ENCODE measurements around the gene ELF5.

Gene ELF5

DNA sequence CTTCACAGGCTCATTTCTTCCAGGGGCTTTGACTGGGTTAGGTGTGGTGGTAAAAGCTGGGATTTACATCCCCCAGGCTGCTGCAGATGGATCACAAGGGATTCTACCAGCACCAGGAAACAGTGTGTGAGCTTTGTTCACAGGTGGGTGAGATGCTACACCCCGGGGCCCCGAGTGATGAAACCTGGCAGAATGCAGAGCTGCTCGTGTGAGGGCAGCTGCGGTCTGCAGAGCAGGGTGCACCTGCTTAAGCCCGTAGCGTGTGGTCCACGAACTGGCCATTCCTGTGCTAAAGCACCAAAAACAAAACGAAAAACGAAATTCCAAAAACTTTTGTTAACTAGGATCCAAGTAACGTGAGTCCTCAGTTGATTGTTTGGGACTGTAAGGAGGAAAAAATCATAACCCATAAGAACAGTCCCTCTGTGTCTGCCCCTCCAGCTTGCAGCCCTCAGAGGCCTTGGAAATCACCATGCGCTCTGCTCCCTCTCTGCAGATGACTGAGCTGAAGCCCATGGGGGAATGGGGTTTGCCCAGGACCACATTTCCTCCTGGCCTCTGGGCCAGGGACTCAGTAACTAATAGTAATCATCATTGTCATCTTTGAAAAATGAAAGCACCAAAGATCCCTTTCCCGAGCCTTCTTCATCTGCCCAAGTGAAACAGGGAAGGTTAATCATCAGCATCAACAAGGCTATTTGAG is 24.6 kb downstream of the ELF5 start:
- no peak for DNase-seq

DNA sequence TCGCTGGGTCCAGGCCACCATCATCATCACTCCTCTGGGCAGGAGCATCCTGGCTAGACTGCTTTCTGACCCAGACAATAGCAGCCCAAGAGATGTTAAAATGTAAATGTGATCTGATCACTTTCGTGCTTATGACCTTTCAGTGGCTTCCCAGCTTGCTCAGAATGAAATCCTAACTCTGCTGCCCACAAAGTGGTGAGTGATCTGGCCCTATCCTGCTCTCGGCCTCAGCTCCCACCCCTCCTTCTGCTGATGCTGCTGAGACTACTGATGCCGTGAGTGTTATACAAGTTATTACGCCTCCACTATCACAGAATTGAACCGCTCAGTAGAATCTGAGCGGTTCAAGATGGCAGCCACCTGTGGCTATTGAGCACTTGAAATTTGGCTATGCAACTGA is 26.2 kb downstream of the ELF5 start:
- DNase-seq, result peak in 1 of 2 experiments; percentile 6

DNA sequence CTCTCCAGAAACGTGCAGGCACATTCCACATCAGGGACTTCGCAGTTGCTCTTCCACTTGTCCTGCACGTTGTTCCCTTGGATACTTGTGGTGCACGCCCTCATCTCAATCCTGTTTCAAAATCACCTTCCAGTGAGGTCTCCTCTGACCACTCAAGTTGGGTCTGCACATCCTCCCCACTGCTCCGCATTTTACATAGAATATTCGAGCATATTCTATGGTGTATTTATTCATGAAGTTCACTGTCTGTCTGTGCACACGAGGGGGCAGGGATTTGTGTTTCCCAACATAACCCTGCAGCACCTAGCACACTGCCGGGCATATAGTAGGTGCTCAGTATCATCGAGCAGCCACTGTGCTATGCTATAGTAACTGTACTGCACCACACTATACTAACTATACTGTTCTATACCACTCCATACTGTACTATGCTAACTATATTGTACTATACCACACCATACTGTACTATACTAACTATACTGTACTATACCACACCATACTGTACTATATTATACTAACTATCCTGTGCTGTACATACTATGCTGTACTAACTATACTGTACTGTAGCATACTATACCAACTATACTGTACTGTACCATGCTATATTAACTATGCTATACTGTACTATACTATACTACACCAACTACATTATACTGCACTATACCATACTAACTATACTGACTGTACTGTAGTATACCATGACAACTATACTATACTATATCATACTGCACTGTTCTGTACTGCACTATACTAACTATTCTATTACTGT is 30.3 kb downstream of the ELF5 start:
- DNase-seq, result no peak

DNA sequence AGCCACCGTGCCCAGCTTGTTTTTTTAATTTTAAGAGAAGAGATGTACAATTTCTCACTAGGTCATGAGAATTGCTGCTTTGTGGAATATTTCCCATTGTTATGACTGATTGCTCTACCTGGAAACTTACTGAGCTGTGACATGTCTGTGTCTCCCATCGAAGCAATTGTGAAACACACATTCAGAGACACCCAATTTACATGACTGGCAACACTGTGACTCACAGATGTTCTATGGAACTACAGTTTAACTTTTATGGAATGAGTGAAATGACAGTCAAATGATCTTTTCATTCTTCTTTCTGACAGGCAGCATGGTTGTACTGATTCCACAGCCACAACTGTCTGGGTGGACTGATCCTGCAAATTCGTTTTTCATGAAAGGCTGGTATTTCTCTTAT is 32.3 kb downstream of the ELF5 start:
- DNase-seq, result no peak

DNA sequence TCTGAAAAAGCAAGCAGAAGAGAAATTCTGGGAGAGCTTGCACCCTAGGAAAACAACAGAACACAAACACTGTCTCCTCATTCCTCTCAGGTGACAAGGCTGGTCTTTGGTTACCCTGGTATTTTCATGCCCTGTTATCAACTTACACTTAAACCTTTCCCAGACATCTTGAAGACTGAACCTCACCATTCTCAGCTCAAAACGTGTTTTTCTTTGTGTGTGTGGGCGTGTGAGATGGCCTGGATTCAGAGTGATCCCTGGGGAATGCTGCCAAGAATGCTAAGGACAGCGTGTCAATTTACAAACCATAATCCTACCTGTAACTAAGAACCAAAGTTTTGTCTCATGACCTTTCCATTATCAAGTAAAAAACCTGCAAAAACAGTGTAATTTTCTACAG is 33.3 kb downstream of the ELF5 start:
- no peak for DNase-seq

DNA sequence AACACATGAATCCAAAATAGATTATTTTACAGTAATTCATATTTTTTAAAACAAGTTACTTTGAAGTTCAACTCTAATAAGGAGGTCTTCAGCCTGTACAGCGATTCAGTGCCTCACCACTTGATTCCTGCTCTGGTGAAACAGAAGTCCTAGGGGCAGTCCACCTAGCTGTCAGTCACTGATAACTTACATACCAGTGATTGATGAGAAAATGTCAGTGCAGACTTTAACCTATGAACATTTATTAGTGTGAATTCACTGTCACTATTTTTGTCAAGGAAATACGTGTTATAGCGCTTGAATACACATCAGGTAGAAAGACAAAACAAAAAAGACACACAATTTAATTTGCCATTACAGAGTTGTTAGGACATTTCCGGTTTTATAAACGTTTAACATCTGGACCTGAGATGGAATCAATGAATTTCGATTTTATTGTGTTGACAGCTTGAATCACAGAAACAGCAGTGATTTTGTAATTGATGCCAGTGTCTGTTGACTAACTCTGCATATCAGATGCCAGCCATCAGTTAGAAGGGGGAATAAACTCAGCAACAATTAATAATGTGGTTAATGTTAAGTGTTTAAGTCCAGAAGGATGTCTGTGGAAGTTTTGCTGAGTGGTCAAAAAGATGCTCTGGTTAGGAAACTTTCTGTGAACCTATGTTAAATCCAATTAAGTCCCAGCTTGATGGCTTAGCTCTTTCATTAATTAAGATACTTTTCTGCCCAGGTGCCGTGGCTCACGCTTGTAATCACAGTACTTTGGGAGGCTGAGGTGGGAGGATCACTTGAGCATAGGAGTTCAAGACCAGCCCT is 34.5 kb downstream of the ELF5 start:
- no peak for DNase-seq

DNA sequence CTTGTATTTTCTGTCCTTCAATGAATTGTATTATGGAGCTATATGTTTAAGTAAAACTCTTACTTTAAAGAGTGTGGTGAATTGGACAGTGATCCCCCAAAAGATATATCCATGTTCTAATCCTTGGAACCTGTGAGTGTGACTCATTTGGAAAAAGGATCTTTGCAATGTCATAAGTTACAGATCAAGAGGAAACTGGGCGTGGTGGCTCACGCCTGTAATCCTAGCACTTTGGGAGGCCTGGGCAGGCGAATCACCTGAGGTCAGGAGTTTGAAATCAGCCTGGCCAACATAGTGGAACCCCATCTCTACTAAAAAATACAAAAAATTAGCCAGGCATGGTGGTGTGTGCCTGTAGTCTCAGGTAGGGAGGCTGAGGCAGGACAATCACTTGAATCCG is 36.7 kb downstream of the ELF5 start:
- DNase-seq, result no peak

DNA sequence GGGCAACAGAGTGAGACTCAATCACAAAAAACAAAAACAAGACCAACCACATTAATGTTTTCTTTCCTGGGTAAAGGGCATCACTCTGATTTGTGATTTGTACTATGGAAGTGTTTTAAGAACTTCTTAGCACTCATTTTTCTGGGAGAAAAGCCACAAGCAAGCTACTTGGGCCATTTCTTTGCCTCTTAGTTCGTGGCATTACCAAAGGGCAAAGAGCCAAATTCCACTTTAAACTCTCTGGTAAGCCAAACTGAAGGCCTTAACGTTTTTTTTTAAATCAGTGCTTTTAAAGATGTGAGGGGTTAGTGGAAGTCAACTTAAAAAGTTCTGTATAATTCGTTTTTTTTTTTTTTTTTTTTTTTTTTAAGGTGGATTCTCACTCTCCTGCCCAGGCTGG is 37.9 kb downstream of the ELF5 start:
- no peak for DNase-seq

DNA sequence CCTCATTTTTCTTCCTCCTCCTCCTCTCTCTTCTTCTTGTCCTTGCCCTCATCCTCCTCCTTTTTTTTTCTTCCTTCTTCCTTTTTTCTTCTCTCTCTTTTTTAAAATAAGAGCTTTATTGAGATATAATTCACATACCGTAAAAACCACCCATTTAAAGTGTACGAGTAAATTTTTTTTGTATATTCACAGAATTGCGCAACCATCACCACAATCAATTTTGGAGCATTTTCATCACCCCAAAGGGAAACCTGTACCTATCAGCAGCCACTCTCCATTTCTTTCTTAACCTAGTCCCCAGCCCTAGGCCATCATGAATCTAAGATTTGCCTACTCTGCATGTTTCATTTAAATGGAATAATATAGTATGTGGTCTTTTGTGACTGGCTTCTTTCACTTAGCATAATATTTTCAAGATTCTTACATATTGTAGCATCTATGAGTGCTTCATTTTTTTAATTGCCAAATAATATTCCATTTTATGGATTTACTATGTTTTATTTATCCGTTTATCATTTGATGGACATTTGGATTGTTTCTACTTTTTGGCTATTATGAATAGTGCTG is 39.9 kb downstream of the ELF5 start:
- no peak for DNase-seq

DNA sequence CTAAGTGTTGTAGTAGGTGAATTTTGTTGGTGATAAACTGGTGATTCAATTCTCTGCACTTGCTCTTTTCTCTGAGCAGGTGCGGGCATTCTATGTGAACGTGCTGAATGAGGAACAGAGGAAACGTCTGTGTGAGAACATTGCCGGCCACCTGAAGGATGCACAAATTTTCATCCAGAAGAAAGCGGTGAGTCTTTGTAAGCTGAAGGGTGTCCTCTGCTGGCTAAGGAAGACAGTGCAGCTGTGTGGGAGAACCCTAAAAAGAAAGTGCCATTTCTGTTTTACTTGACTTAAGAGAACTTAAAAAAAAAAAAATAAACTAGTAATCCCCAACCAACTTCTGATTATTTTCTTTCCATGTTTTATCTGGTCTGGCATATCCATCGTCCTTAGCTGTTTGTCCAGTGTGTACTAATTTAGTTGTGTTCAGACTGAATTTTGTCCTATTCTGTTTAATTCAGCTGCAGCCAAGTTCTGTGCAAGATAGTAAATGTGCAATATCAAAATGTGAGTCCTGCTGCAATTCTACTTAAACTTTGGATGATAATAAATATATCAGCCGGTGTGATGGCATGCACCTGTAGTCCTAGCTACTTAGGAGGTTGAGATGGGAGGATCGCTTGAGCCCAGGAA is 45.3 kb downstream of the ELF5 start:
- peak; percentile 48 to 60 for DNase-seq

DNA sequence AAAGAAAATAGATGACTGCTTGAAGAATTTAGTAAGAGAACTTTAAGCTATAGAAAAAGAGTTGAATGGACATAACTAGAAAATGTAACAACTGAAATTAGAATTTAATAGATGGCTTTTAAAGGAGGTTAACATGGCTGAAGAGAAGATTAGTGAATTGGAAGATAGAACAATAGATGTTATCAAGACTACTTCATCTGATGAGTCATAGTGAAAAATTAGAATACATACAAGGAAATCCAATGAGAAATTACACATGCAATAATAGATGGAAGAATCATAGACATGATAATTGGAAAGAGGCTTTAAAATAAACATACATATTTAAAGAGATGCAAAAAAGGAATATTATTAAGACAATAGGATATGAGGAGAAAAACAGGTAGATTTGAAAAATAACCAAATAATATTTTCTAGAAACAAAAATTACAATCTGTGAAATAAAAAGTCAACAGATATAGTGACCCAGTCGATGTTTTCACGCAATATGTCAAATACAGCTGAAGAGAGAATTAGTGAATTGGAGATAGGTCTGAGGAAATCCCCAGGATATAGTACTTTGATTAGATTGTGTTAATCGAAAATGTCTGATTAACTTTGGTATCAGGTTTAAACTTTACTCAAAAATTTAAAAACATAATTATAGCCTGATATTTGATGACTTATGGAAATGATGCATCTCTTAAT is 46.6 kb downstream of the ELF5 start:
- DNase-seq, result no peak

DNA sequence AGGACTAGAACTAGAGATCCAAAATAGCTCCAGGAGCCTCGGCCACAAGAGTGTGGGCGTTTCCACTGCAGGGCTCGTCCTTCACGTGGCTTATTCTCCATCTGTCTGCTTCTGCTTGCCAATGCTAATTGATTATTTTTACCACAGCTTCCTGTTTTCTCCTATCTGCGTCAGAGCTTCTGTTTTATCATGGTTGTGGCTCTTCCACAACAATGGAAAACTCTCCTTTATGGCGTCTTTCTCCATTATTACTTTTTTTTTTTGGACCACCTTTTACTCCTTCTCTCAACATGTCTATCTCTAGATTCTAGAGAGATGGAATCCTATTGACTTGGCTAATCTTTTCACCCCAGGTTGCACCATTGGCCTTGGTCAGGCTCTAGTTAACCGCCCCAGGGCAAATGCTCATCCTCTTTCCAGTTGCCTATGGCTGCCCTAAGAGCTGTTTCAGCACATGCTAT is 49.0 kb downstream of the ELF5 start:
- no peak for DNase-seq

DNA sequence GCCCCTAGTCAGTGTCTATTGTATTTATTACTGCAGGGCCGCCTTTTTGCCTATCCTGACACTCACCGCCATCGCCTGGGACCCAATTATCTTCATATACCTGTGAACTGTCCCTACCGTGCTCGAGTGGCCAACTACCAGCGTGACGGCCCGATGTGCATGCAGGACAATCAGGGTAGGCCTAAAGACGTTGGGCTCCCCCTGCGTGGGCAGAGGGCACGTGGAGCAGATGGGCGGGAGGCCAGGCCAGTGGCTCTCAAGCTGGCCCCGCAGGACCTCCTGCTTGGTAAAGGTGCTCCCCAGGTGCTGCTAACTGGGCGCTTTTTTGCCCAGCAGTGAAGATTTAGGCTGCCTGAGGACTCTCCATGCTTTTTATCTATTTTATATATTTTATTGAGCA is 52.4 kb downstream of the ELF5 start:
- DNase-seq, result no peak

DNA sequence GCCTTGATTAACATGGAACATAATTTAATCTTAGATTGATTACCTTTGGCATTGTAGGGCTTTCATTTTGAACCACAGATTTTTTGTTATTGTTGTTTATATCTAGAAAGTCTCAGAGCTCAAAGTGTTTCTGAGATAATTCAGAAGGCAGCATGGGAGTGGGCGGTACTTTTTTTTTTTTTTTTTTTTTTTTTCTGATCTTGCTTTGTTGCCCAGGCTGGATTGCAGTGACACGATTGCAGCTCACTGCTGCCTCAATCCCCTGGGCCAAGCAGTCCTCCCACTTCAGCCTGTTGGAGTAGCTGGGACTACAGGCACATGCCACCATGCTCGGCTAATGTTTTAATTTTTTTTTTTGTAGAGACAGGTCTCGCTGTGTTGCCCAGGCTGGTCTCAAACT is 53.3 kb downstream of the ELF5 start:
- DNase-seq, result no peak

DNA sequence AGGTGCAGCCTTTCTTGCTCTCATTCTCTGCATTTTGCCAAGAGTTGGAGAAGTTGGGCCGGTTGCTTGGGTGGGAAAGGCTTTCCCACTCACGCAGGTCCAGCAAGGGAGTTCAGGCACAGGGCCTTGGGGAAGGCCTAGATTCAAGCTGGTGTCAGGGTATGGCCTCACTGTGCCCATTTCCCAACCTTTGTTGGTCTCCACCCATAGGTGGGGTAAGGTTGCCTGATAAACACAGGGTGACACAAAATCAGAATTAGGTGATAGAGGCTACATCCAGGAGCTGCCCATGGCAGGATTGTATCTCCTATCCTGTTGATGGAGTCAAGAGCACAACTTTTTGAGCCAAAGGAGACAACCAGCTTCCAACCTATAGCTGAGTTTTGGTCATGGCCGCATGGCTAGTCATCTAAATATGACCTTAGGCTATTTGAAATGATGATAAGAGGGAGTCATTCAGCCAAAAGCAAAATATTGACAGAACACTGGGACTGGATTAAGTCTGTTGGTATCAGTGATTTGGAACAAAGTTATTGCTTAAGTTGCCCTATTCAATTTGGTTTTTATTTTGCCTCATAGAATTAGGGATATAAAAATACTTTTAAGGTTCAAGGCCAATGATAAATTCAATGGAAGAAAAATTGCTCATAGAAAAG is 54.0 kb downstream of the ELF5 start:
- no peak for DNase-seq

DNA sequence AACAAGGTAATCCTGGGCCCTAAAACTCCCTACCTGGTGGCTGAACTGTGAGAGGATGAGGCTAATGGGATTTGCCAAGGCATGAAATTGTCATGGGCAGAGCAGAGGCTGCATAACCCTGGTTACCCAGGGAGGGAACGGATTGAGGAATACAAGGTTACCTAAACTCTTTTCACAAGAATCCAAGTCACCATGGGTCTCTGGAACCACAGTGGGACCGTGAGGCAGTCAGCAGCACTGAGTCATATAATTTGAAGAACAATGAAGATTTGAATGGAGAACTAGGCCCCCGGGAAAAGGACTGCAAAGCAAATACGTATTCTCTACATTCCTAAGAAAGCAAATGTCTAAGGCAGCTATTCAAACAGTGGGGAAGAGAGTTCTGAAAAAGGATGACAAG is 55.1 kb downstream of the ELF5 start:
- DNase-seq, result no peak

DNA sequence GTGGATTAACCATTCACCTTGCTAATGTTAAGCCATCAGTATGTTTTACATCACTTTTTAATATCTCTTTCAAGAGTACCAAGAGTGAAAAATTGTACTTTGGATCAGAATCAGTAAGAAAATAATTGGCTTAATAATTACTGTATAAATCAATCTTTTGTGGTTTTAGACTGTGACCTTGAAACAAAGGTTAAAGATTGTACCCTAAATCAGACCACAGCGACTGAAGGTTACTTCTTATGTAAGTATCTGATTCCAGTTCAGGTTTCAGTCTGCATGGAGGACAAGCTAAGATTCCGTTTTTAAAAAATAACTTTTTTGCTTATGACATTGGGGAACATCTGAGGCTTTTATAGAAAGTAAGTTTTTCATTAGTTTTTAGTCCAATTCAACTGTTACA is 56.0 kb downstream of the ELF5 start:
- DNase-seq, result no peak

DNA sequence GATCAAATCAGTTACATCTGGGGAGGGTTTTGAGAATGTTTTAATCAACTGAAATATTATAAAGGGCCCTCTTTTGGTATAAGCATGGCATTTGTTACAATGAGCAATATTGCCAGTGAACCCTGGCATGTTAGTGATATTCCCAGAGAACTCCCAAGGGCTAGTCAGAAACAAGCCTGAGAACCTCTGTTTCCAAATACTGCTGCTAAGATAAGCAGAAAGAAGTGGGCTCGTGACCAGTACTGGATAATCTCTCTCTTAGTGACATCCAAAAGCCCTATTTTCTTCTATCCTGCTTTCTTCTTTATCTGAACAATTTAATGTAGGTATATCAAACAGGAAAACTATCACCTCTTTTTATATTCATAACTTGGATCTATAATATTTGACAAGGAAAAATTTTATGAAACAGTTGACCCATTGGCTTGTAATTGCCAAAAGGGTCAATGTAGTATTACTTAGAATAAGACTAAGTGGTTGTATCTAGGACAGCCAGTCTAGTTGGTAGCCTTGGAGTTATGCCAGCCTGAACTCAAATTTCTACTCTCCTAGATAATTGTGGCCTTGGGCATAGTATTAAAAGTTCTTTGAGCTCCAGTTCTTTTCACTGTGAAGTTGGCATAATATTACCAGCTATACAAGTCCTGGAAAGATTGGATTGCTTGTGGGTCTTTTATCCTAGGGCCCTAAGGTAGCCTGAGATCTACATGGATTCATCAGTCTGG is 59.1 kb downstream of the ELF5 start:
- DNase-seq, result no peak

DNA sequence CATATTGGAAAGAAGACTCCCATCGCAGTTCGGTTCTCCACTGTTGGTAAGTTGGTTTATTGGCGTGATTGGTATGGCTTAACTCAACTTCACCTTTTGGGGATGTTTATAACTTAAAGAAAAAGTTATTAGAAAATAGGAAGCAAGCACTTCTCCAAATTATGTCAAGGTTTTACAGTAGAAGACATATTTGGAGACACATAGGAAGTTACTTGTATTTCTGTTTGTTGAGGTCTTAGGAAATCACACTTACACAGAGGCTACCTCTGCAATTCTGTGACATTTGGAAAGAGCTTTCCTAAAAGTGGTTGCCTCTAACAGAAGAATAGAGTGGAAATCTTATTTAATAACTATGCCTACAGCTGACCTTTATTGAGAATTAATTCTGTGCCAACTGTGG is 62.5 kb downstream of the ELF5 start:
- DNase-seq, result no peak

DNA sequence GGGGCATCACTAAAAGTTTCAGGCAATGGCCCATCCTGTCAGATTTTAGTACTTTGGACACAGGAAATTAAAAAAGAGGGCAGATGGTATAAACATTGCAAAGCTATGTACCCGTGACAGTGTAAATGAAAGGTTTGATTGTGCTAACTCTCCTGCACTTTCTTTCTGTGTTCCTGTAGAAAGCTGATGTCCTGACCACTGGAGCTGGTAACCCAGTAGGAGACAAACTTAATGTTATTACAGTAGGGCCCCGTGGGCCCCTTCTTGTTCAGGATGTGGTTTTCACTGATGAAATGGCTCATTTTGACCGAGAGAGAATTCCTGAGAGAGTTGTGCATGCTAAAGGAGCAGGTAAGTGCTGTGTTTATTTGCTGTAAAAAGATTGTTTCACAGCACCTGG is 64.6 kb downstream of the ELF5 start:
- DNase-seq, result peak in 1 of 2 experiments; percentile 9

Measured in activated CD4-positive, alpha-beta T cell treated with anti-CD3 and anti-CD28 coated beads, Interleukin-2, amount 50 U/mL, for 48 hours (primary cell).